Measurements from ENCODE around the gene NGEF.

The NGEF gene

GRCh38 chr2:232888839-232889529 lies 124.1 kb downstream of the NGEF start:
- Histone ChIP-seq H3K36me3 (ENCODE audit: control insufficient read depth in 2 of 2, insufficient read depth in 1 of 2, low read length in 2 of 2) (peaks cover 0 to 26% of the 10 kb centered on the region in 2 experiments; a peak in 2 of 3 replicates), H3K9me3 (ENCODE audit: control insufficient read depth, insufficient read depth, low read depth, low read length) (no peaks in the 10 kb centered on the region), H3K27ac (ENCODE audit: extremely low read depth, low read depth, low read length) (no peak overlapping the region), H3K4me3 (ENCODE audit: low read depth, low read length) (no peak overlapping the region), H3K4me1 (ENCODE audit: control insufficient read depth, insufficient read depth, low read length) (no peaks in the 10 kb centered on the region)
- no peak for TF ChIP-seq MEIS1 (CRISPR knock-in tag; IDR thresholded peaks at IDR 0.05; ENCODE audit: borderline replicate concordance)
- no peak for TF ChIP-seq ZNF776 (tag by site-specific recombination; IDR thresholded peaks at IDR 0.05; ENCODE audit: borderline replicate concordance)
- TF ChIP-seq ZNF404 (tag by site-specific recombination; IDR thresholded peaks at IDR 0.05): no peak
- TF ChIP-seq WT1 (tag by site-specific recombination; IDR thresholded peaks at IDR 0.05): no peak
- no peak for TF ChIP-seq PRDM10 (tag by site-specific recombination; IDR thresholded peaks at IDR 0.05)
- TF ChIP-seq ZNF626 (tag by site-specific recombination; IDR thresholded peaks at IDR 0.05): no peak
- no peak for TF ChIP-seq ZNF449 (tag by site-specific recombination; IDR thresholded peaks at IDR 0.05)
- TF ChIP-seq PATZ1 (tag by site-specific recombination; IDR thresholded peaks at IDR 0.05): no peak
- no peak for TF ChIP-seq ZBTB10 (tag by site-specific recombination; IDR thresholded peaks at IDR 0.05)
- CTCF ChIA-PET: no interaction called here
- POLR2A ChIA-PET: no interaction called here

GRCh38 chr2:232888099-232888836 lies 124.8 kb downstream of the NGEF start:
- ChIA-PET CTCF (no interaction called here), POLR2A (no interaction called here)
- TF ChIP-seq ZNF18 (tag by site-specific recombination; IDR thresholded peaks at IDR 0.05): peak; percentile 37; the same call in 1 of the 2 replicates
- TF ChIP-seq ZSCAN4 (tag by site-specific recombination; IDR thresholded peaks at IDR 0.05): 0 out of 2 replicates have a peak, but pooled peaks have one; percentile 42
- no peak for TF ChIP-seq ZSCAN18 (tag by site-specific recombination; IDR thresholded peaks at IDR 0.05)
- no peaks in the 10 kb centered on the region for H3K4me1 ChIP-seq (ENCODE audit: control insufficient read depth, insufficient read depth, low read length)
- H3K27ac ChIP-seq (ENCODE audit: extremely low read depth, low read depth, low read length): no peak overlapping the region
- H3K4me3 ChIP-seq (ENCODE audit: low read depth, low read length): no peak overlapping the region
- no peaks in the 10 kb centered on the region for H3K9me3 ChIP-seq (ENCODE audit: control insufficient read depth, insufficient read depth, low read depth, low read length)
- peaks cover 0 to 31% of the 10 kb centered on the region in 2 experiments; a peak in 2 of 3 replicates for H3K36me3 ChIP-seq (ENCODE audit: control insufficient read depth in 2 of 2, insufficient read depth in 1 of 2, low read length in 2 of 2)

Measured in HEK293 (cell line).